ENCODE results near the gene FJX1. TPM values are rescaled to one million over a fixed set of nuclear protein-coding genes. Genes with fewer than 3 reads are reported as not detected.
A peak's percentile ranks its signal among the peaks of the same experiment; 100 is the strongest.

Gene FJX1
- total and polyA plus RNA-seq, 2 experiments from 2014 or later, result 9.4 to 16.1 TPM

DNA sequence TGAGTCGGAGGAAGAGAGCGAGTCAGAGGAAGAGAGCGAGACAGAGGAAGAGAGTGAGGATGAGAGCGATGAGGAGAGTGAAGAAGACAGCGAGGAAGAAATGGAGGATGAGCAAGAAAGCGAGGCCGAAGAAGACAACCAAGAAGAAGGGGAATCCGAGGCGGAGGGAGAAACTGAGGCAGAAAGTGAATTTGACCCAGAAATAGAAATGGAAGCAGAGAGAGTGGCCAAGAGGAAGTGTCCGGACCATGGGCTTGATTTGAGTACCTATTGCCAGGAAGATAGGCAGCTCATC is 45.1 kb downstream of the FJX1 start:
- H3K4me1 Mint-ChIP-seq, result peaks cover 11% of the 10 kb centered on the region; the same call in 2 of the 3 replicates
- peaks cover 5% of the 10 kb centered on the region; the same call in 1 of the 2 replicates for H3F3A ChIP-seq (replicated peaks; ENCODE audit: low read depth)
- peak overlapping the region; percentile 80 for H3K4me3 Mint-ChIP-seq
- peaks cover 6% of the 10 kb centered on the region; the same call in 1 of the 2 replicates for H3K36me3 ChIP-seq (ENCODE audit: insufficient read depth)
- H3K27ac Mint-ChIP-seq, result peak overlapping the region; percentile 1; the same call in 1 of the 2 replicates
- peaks cover 10% of the 10 kb centered on the region for H3K4me1 ChIP-seq (ENCODE audit: insufficient read depth)
- peak overlapping the region; percentile 98 for H2AFZ ChIP-seq
- TF ChIP-seq CREB1 (CRISPR knock-in tag; IDR thresholded peaks at IDR 0.05; ENCODE audit: low read depth) (no peak), EZH2 (IDR thresholded peaks at IDR 0.05; ENCODE audit: low read depth, unreplicated experiment) (no peak)
- TF ChIP-seq, protein P1, sequence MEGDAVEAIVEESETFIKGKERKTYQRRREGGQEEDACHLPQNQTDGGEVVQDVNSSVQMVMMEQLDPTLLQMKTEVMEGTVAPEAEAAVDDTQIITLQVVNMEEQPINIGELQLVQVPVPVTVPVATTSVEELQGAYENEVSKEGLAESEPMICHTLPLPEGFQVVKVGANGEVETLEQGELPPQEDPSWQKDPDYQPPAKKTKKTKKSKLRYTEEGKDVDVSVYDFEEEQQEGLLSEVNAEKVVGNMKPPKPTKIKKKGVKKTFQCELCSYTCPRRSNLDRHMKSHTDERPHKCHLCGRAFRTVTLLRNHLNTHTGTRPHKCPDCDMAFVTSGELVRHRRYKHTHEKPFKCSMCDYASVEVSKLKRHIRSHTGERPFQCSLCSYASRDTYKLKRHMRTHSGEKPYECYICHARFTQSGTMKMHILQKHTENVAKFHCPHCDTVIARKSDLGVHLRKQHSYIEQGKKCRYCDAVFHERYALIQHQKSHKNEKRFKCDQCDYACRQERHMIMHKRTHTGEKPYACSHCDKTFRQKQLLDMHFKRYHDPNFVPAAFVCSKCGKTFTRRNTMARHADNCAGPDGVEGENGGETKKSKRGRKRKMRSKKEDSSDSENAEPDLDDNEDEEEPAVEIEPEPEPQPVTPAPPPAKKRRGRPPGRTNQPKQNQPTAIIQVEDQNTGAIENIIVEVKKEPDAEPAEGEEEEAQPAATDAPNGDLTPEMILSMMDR (conservative IDR thresholded peaks at IDR 0.05; ENCODE audit: low read depth in 2 of 2), result no peak
- H3K9me3 Mint-ChIP-seq, result peaks cover 42% of the 10 kb centered on the region
- H3K4me2 ChIP-seq, result peak overlapping the region; percentile 90
- peaks cover 48% of the 10 kb centered on the region for H3K27me3 ChIP-seq (ENCODE audit: insufficient read depth)
- peaks cover 9% of the 10 kb centered on the region for H3K9me2 ChIP-seq (ENCODE audit: insufficient read depth)
- DNase-seq (ENCODE audit: low spot score) (no peak), ATAC-seq (no peak)
- no peak overlapping the region for H3K27ac ChIP-seq (ENCODE audit: low read depth)
- H3K79me2 ChIP-seq (replicated peaks; ENCODE audit: insufficient read depth), result peaks cover 50% of the 10 kb centered on the region
- peak overlapping the region; percentile 71 for H3K4me3 ChIP-seq
- peaks cover 21% of the 10 kb centered on the region for H3K27me3 Mint-ChIP-seq (ENCODE audit: insufficient read depth, low read depth, poor library complexity)
- no peaks in the 10 kb centered on the region for H4K20me1 ChIP-seq (replicated peaks; ENCODE audit: insufficient read depth)
- peaks cover 49% of the 10 kb centered on the region for H3K36me3 Mint-ChIP-seq (ENCODE audit: low read depth)

DNA sequence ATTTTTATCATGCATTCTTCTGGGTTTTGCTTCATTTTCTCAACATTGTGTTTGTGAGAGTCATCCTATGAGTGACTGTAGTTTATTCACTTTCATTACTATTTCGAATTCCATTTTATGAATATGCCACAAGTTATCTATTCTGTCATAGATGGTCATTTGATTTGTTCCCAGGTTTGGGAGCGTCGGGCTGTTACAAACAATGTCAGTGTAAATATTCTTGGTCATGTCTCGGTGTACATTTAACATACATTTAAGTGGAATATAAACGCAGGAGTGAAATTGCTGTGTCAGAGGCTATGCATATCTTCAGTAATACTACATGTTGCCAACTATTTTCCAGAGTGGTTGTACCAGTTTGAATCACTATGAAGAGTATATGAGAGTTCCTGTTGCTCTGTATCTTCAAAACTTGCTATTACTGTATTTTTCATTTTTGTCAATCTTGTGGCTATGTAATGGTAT is 46.7 kb downstream of the FJX1 start:
- Histone ChIP-seq H3K79me2 (replicated peaks; ENCODE audit: insufficient read depth) (peaks cover 67% of the 10 kb centered on the region), H3K27me3 (ENCODE audit: insufficient read depth) (peaks cover 33% of the 10 kb centered on the region), H3K27ac (ENCODE audit: low read depth) (no peak overlapping the region), H3F3A (replicated peaks; ENCODE audit: low read depth) (peaks cover 5% of the 10 kb centered on the region; the same call in 1 of the 2 replicates), H3K36me3 (ENCODE audit: insufficient read depth) (peaks cover 6% of the 10 kb centered on the region; the same call in 1 of the 2 replicates), H2AFZ (no peak overlapping the region), H3K9me2 (ENCODE audit: insufficient read depth) (peaks cover 9% of the 10 kb centered on the region), H3K4me3 (no peak overlapping the region), H3K4me1 (ENCODE audit: insufficient read depth) (peaks cover 10% of the 10 kb centered on the region), H4K20me1 (replicated peaks; ENCODE audit: insufficient read depth) (no peaks in the 10 kb centered on the region; the same call in 1 of the 2 replicates), H3K4me2 (no peak overlapping the region)
- Mint-ChIP-seq H3K36me3 (ENCODE audit: low read depth) (peaks cover 53% of the 10 kb centered on the region), H3K4me3 (no peak overlapping the region), H3K4me1 (peaks cover 11% of the 10 kb centered on the region; the same call in 2 of the 3 replicates), H3K27ac (no peak overlapping the region), H3K9me3 (peaks cover 42% of the 10 kb centered on the region), H3K27me3 (ENCODE audit: insufficient read depth, low read depth, poor library complexity) (peaks cover 21% of the 10 kb centered on the region)
- ATAC-seq (no peak), DNase-seq (ENCODE audit: low spot score) (peak; percentile 15)
- TF ChIP-seq ZNF462 (CRISPR knock-in tag; IDR thresholded peaks at IDR 0.05) (no peak), ZNF114 (CRISPR knock-in tag; IDR thresholded peaks at IDR 0.05) (no peak), STAT1 (IDR thresholded peaks at IDR 0.05; ENCODE audit: unreplicated experiment) (no peak), JUNB (IDR thresholded peaks at IDR 0.05; ENCODE audit: unreplicated experiment) (no peak), EZH2 (IDR thresholded peaks at IDR 0.05; ENCODE audit: low read depth, unreplicated experiment) (no peak), REST (IDR thresholded peaks at IDR 0.05; ENCODE audit: unreplicated experiment) (no peak)
- TF ChIP-seq, protein P2, sequence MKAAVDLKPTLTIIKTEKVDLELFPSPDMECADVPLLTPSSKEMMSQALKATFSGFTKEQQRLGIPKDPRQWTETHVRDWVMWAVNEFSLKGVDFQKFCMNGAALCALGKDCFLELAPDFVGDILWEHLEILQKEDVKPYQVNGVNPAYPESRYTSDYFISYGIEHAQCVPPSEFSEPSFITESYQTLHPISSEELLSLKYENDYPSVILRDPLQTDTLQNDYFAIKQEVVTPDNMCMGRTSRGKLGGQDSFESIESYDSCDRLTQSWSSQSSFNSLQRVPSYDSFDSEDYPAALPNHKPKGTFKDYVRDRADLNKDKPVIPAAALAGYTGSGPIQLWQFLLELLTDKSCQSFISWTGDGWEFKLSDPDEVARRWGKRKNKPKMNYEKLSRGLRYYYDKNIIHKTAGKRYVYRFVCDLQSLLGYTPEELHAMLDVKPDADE (IDR thresholded peaks at IDR 0.05), result no peak

Measured in GM23338 (cell line).